ENCODE measurements around the gene KDELR1.

Gene KDELR1

DNA sequence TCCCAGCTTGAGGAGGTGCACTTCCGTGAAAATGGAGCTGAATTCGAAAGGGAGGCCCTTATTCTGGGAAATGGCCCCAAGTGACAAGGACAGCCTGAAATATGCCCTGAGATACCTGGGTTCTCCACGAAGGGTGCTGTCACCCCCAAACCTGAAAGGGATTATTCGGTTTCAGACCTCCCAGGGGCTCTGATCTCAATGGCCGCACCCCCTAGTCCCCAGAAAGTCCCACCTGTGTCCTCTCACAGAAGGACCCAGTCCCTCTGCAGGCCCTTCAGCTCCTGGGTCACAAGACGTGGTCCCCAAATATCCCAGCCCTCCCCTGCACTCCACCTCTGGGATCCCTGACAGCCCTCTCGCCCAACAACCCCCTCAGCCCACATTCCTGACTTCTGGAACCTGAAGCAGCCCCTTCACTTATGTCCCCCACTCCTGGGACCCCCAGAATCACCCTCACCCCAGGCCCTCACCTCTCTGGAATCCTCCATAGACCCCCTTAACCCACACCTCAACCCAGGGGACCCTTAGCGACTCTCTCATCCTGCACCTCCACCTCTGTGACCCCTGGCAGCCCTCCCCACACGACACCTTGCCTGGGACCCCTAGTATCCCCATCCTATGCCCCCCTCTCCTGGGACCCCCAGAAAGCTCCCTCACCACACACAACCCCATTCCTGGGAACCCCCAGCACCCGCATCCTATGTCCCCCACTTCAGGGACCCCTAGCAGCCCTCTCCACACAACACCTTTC is 26.6 kb downstream of the KDELR1 start:
- no peak overlapping the region for H3K27ac ChIP-seq (ENCODE audit: low read length)
- H3K4me3 ChIP-seq (ENCODE audit: low read length): peak overlapping the region; percentile 76
- H3K36me3 ChIP-seq (ENCODE audit: control insufficient read depth, low read depth, low read length): no peaks in the 10 kb centered on the region
- peaks cover 3% of the 10 kb centered on the region for H3K4me1 ChIP-seq (ENCODE audit: control insufficient read depth, low read depth, low read length)
- no peaks in the 10 kb centered on the region for H3K27me3 ChIP-seq (ENCODE audit: control insufficient read depth, insufficient read depth, low read length)
- peak overlapping the region; percentile 45 for H3K9ac ChIP-seq (ENCODE audit: low read length)
- H3K9me3 ChIP-seq (ENCODE audit: control insufficient read depth, low read depth, low read length): no peaks in the 10 kb centered on the region

DNA sequence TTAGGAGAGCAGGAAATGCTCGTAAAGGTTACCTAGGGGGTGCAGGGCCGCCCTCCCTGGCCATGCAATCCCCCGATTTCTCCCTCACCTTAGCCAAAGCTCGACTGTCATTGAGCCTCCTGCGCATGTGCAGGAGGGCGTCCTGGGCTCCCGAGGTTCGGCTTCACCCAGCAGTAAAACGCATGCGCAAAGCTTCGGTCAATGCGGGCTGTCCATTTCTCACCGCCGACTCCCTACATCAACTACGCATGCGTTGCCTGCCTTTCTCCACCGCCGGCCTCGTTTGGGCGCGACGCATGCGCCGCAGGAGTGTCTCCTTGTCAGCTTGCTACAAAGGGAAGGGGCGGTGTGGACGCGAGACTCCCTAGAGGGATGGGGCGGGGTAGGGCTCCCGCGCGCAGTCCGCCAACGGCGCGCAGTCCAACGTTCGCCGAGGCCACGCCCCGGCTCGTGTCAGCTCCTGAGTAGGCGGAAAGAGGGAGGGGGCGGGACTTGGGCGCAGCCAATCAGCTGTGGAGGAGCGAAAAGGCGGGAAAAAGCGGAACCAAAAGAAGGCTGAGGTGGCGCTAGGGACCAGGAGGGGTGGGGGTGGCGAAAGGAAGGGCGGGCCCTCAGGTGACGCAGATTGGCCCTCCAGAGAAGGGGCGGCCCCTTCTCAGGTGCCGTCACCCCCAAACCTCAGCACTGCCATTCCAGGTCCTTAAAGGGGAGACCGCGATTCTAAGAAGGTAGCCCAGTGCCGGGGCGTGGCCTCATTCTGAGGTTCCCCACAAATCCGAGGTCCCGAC is 27.3 kb downstream of the KDELR1 start, which contains the start of the genes SYNGR4 and TMEM143:
SYNGR4 (plus strand) TSS at position 558 of the 788 bp plus-strand sequence. CDS start 1,476 bp downstream, outside the sequence.
TMEM143 (minus strand) TSS at position 131 of the 788 bp plus-strand sequence; CDS start at position 111, 20 bp downstream.
- Histone ChIP-seq H3K27ac (ENCODE audit: low read length) (peak within 1 kb of the TSS; percentile 72), H3K4me3 (ENCODE audit: low read length) (peak within 1 kb of the TSS; percentile 76), H3K9ac (ENCODE audit: low read length) (peak within 1 kb of the TSS; percentile 82), H3K36me3 (ENCODE audit: control insufficient read depth, low read depth, low read length) (no peaks in the 10 kb centered on the region), H3K4me1 (ENCODE audit: control insufficient read depth, low read depth, low read length) (peaks cover 3% of the 10 kb centered on the region), H3K9me3 (ENCODE audit: control insufficient read depth, low read depth, low read length) (no peaks in the 10 kb centered on the region), H3K27me3 (ENCODE audit: control insufficient read depth, insufficient read depth, low read length) (no peaks in the 10 kb centered on the region)

DNA sequence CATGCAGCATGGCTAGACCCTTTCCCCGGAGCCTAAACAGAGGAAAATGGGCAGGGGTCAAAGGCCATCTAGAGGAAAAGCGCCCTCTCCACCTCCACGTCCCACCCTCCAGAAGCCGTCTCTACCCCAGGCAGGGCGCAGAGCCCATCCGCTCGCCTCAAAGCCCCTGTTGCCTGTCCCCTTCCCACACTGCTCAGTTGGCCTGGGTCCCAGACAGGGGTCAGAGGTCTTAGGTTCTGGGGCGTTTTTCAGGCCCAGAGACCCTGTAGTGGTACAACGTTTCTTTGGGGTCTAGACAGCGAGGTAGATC is 27.9 kb downstream of the KDELR1 start:
- Histone ChIP-seq H3K4me1 (ENCODE audit: control insufficient read depth, low read depth, low read length) (peaks cover 3% of the 10 kb centered on the region), H3K27ac (ENCODE audit: low read length) (peak overlapping the region; percentile 72), H3K36me3 (ENCODE audit: control insufficient read depth, low read depth, low read length) (no peaks in the 10 kb centered on the region), H3K4me3 (ENCODE audit: low read length) (peak overlapping the region; percentile 76), H3K9me3 (ENCODE audit: control insufficient read depth, low read depth, low read length) (no peaks in the 10 kb centered on the region), H3K9ac (ENCODE audit: low read length) (peak overlapping the region; percentile 82), H3K27me3 (ENCODE audit: control insufficient read depth, insufficient read depth, low read length) (no peaks in the 10 kb centered on the region)

GRCh38 chr19:48362716-48363499 is 28.4 kb downstream of the KDELR1 start:
- peaks cover 3% of the 10 kb centered on the region for H3K4me1 ChIP-seq (ENCODE audit: control insufficient read depth, low read depth, low read length)
- H3K9me3 ChIP-seq (ENCODE audit: control insufficient read depth, low read depth, low read length): no peaks in the 10 kb centered on the region
- H3K36me3 ChIP-seq (ENCODE audit: control insufficient read depth, low read depth, low read length): no peaks in the 10 kb centered on the region
- no peaks in the 10 kb centered on the region for H3K27me3 ChIP-seq (ENCODE audit: control insufficient read depth, insufficient read depth, low read length)
- H3K9ac ChIP-seq (ENCODE audit: low read length): peak overlapping the region; percentile 82
- peak overlapping the region; percentile 72 for H3K27ac ChIP-seq (ENCODE audit: low read length)
- peak overlapping the region; percentile 76 for H3K4me3 ChIP-seq (ENCODE audit: low read length)

- Histone ChIP-seq H3K9ac (ENCODE audit: low read length) (no peak overlapping the region), H3K27ac (ENCODE audit: low read length) (no peak overlapping the region), H3K27me3 (ENCODE audit: control insufficient read depth, insufficient read depth, low read length) (no peaks in the 10 kb centered on the region), H3K4me3 (ENCODE audit: low read length) (no peak overlapping the region), H3K9me3 (ENCODE audit: control insufficient read depth, low read depth, low read length) (no peaks in the 10 kb centered on the region), H3K36me3 (ENCODE audit: control insufficient read depth, low read depth, low read length) (no peaks in the 10 kb centered on the region), H3K4me1 (ENCODE audit: control insufficient read depth, low read depth, low read length) (peaks cover 3% of the 10 kb centered on the region)
These were observed 29.4 kb downstream of the KDELR1 start for GRCh38 chr19:48361912-48362311.

GRCh38 chr19:48359123-48359522 is 32.2 kb downstream of the KDELR1 start:
- H3K4me1 ChIP-seq (ENCODE audit: control insufficient read depth, low read depth, low read length): no peaks in the 10 kb centered on the region
- H3K27ac ChIP-seq (ENCODE audit: low read length): no peak overlapping the region
- H3K9me3 ChIP-seq (ENCODE audit: control insufficient read depth, low read depth, low read length): no peaks in the 10 kb centered on the region
- H3K27me3 ChIP-seq (ENCODE audit: control insufficient read depth, insufficient read depth, low read length): no peaks in the 10 kb centered on the region
- H3K9ac ChIP-seq (ENCODE audit: low read length): no peak overlapping the region
- H3K36me3 ChIP-seq (ENCODE audit: control insufficient read depth, low read depth, low read length): no peaks in the 10 kb centered on the region
- no peak overlapping the region for H3K4me3 ChIP-seq (ENCODE audit: low read length)

GRCh38 chr19:48355365-48355954 is 35.9 kb downstream of the KDELR1 start:
- no peaks in the 10 kb centered on the region for H3K4me1 ChIP-seq (ENCODE audit: control insufficient read depth, low read depth, low read length)
- no peak overlapping the region for H3K9ac ChIP-seq (ENCODE audit: low read length)
- no peaks in the 10 kb centered on the region for H3K27me3 ChIP-seq (ENCODE audit: control insufficient read depth, insufficient read depth, low read length)
- H3K27ac ChIP-seq (ENCODE audit: low read length): no peak overlapping the region
- H3K4me3 ChIP-seq (ENCODE audit: low read length): no peak overlapping the region
- no peaks in the 10 kb centered on the region for H3K36me3 ChIP-seq (ENCODE audit: control insufficient read depth, low read depth, low read length)
- no peaks in the 10 kb centered on the region for H3K9me3 ChIP-seq (ENCODE audit: control insufficient read depth, low read depth, low read length)

GRCh38 chr19:48354332-48354992 is 36.9 kb downstream of the KDELR1 start:
- Histone ChIP-seq H3K27me3 (ENCODE audit: control insufficient read depth, insufficient read depth, low read length) (no peaks in the 10 kb centered on the region), H3K4me3 (ENCODE audit: low read length) (no peak overlapping the region), H3K4me1 (ENCODE audit: control insufficient read depth, low read depth, low read length) (no peaks in the 10 kb centered on the region), H3K27ac (ENCODE audit: low read length) (no peak overlapping the region), H3K9ac (ENCODE audit: low read length) (no peak overlapping the region), H3K36me3 (ENCODE audit: control insufficient read depth, low read depth, low read length) (no peaks in the 10 kb centered on the region), H3K9me3 (ENCODE audit: control insufficient read depth, low read depth, low read length) (no peaks in the 10 kb centered on the region)

DNA sequence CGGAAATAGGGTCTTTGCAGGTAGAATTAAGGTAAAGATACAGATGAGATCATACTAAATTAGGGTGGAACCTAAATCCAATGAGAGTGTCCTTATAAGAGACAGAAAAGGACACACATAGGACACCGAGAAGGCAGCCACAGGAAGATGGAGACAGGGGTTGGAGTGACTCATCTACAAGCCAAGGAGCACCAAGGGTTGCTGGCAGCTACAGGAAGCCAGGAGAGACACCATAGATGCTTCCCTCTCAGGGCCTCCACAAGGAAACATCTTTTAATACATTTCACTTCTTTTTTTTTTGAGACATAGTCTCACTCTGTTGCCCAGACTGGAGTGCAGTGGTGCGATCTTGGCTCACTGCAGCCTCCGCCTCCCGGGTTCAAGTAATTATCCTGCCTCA is 37.7 kb downstream of the KDELR1 start:
- H3K27me3 ChIP-seq (ENCODE audit: control insufficient read depth, insufficient read depth, low read length): no peaks in the 10 kb centered on the region
- H3K4me1 ChIP-seq (ENCODE audit: control insufficient read depth, low read depth, low read length): no peaks in the 10 kb centered on the region
- no peaks in the 10 kb centered on the region for H3K9me3 ChIP-seq (ENCODE audit: control insufficient read depth, low read depth, low read length)
- H3K36me3 ChIP-seq (ENCODE audit: control insufficient read depth, low read depth, low read length): no peaks in the 10 kb centered on the region
- H3K4me3 ChIP-seq (ENCODE audit: low read length): no peak overlapping the region
- no peak overlapping the region for H3K27ac ChIP-seq (ENCODE audit: low read length)
- H3K9ac ChIP-seq (ENCODE audit: low read length): no peak overlapping the region

GRCh38 chr19:48351341-48351752 is 40.0 kb downstream of the KDELR1 start:
- Histone ChIP-seq H3K9ac (ENCODE audit: low read length) (no peak overlapping the region), H3K27me3 (ENCODE audit: control insufficient read depth, insufficient read depth, low read length) (no peaks in the 10 kb centered on the region), H3K9me3 (ENCODE audit: control insufficient read depth, low read depth, low read length) (no peaks in the 10 kb centered on the region), H3K4me1 (ENCODE audit: control insufficient read depth, low read depth, low read length) (no peaks in the 10 kb centered on the region), H3K4me3 (ENCODE audit: low read length) (no peak overlapping the region), H3K27ac (ENCODE audit: low read length) (no peak overlapping the region), H3K36me3 (ENCODE audit: control insufficient read depth, low read depth, low read length) (no peaks in the 10 kb centered on the region)
